ENCODE measurements around the gene SERPINA1. TPM values are rescaled to one million over a fixed set of nuclear protein-coding genes. Genes with fewer than 3 reads are reported as not detected.
A peak's percentile ranks its signal among the peaks of the same experiment; 100 is the strongest.

SERPINA1 gene
- total RNA-seq, 3 donors from 2014 or later (not counting 1 experiment from before 2014, with no cell fraction given): 12.7 to 65.3 (median 48.3) TPM

DNA sequence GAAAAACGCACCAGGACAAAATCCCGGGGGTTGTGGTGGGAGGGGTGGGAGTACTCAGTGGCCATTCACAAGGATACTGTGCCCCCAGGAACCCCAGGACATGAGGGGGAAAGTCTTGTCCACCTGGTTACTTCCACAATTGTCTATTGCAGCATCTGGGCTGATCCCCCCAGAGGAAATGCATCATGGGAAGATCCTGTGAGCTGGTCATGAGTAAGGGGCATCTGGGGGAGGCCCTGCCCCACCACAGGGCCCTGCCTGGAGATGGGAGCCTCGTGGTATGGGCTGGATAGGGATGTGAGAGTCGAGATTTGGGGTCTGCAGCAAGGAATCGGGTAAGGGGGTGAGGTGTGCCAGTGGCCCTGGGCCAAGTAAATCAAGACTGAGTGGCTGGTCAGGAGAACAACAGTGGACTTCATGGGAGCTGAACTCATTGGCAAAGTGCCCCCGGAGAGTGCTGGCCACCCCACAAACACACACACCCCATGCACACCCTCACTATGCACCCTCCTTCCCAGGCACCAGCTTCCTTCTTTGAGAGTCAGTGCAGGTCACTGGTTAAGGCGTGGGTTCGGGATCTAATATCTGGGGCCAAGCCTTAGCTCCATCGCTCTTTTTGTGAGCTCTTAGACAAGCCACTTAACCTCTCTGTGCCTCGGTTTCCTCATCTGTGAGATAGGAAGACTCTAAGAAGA is 3.0 kb upstream of the SERPINA1 start:
- ATAC-seq (no peak), DNase-seq (no peak)
- peaks cover 12 to 15% of the 10 kb centered on the region in 2 donors for H3K4me1 Mint-ChIP-seq
- TF ChIP-seq CTCF (IDR thresholded peaks at IDR 0.05): no peak
- peak overlapping the region; percentile 6 for H3K27ac ChIP-seq (ENCODE audit: low read length)
- peaks cover 5 to 19% of the 10 kb centered on the region in 2 donors for H3K27me3 Mint-ChIP-seq (ENCODE audit: low read depth in 2 of 2)
- H3K36me3 Mint-ChIP-seq: no peaks in the 10 kb centered on the region
- H3K27me3 ChIP-seq (ENCODE audit: control insufficient read depth, insufficient read depth, low read length): no peaks in the 10 kb centered on the region
- H3K4me3 Mint-ChIP-seq: no peak overlapping the region
- no peaks in the 10 kb centered on the region for H3K36me3 ChIP-seq (ENCODE audit: control insufficient read depth, insufficient read depth, low read length)
- H3K9me3 ChIP-seq (ENCODE audit: control insufficient read depth, insufficient read depth, low read length): no peaks in the 10 kb centered on the region
- peaks cover 47% of the 10 kb centered on the region for H3K4me1 ChIP-seq (ENCODE audit: control insufficient read depth, insufficient read depth, low read length)
- no peak overlapping the region for H3K4me3 ChIP-seq (ENCODE audit: low read length)
- intact Hi-C loops (cut with micrococcal nuclease): no loop called here
- no peaks in the 10 kb centered on the region for H3K9me3 Mint-ChIP-seq
- H3K27ac Mint-ChIP-seq: peak overlapping the region in 1 of 2 donors; percentile 15
- 87% methylated on average over 9 of the region's 10 CpGs for WGBS (ENCODE audit: insufficient coverage)

DNA sequence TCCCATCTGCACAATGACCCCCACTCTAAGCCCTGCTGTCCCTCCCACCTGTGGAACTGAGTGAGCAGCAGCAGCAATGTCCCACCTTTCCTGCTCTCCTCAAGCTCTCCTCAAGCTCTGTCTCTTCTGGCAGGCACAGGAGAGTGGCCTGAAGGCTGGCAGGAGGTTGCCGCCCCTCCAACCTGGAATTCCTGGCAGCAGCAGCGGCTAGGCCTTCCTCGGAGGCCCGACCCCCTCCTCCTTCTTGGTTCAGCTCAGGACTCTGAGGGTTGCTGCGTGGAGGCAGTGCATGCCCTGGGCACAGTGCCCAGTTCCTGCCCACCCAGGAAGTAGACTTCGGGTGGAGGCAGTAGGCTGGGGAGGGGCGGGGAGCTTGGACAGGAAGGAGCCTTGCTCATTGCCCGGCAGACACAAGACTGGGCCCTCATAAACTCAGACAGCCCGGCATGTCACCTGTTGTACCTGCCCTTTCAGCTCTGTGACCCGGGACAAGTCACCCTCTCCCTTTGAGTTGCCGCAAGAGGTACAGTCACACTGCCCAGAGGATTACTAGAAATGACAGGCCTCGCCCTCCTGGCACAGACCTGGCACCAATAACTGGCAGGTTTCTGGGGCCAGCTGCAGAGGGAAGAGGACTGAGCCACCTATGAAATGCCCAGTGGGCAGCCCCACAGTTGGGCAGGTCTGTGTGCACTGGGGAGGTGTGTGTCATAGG is 2.1 kb upstream of the SERPINA1 start:
- no peak overlapping the region for H3K4me3 Mint-ChIP-seq
- ATAC-seq (peak in 1 of 3 donors; percentile 50), DNase-seq (no peak)
- no peaks in the 10 kb centered on the region for H3K36me3 Mint-ChIP-seq
- no peak overlapping the region for H3K27ac ChIP-seq (ENCODE audit: low read length)
- H3K4me1 Mint-ChIP-seq: peaks cover 10 to 15% of the 10 kb centered on the region in 2 donors
- peaks cover 47% of the 10 kb centered on the region for H3K4me1 ChIP-seq (ENCODE audit: control insufficient read depth, insufficient read depth, low read length)
- no peaks in the 10 kb centered on the region for H3K36me3 ChIP-seq (ENCODE audit: control insufficient read depth, insufficient read depth, low read length)
- TF ChIP-seq CTCF (IDR thresholded peaks at IDR 0.05): no peak
- no peaks in the 10 kb centered on the region for H3K9me3 ChIP-seq (ENCODE audit: control insufficient read depth, insufficient read depth, low read length)
- intact Hi-C loops (cut with micrococcal nuclease): no loop called here
- no peaks in the 10 kb centered on the region for H3K27me3 ChIP-seq (ENCODE audit: control insufficient read depth, insufficient read depth, low read length)
- 46% methylated on average over 12 of the region's 12 CpGs for WGBS (ENCODE audit: insufficient coverage)
- H3K4me3 ChIP-seq (ENCODE audit: low read length): no peak overlapping the region
- peaks cover 5 to 10% of the 10 kb centered on the region in 2 donors for H3K27me3 Mint-ChIP-seq (ENCODE audit: low read depth in 2 of 2)
- no peak overlapping the region for H3K27ac Mint-ChIP-seq
- no peaks in the 10 kb centered on the region for H3K9me3 Mint-ChIP-seq

DNA sequence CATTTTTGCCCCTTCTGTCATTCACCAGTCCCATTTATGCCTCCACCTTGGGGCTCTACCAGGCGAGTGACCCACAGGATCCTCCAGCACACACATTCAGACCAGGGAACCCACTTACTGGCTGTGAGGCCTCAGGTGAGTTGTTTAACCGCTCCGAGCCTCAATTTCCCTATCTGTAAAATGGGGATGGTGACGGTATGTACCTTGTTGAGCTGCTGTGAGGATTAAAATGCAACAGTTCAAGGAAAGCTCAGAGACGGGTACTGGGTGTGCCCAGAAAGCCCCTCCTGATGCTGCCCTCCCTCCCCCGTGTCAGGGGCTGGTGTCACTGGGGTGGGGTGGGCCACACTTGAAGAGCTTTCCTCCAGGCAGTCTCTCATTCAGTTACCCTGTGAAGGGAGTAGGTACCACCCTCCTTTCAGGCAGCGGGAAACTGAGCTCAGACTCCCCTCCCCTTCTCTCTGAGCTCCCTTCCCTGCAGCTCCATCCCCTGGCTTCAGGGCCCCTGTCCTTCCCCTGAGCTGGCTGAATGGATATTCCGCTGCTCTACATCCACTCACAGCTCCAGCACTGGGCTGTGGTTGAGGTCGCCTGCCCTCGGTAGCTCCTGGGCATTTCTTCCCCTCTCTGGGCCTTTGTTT is 1.4 kb upstream of the SERPINA1 start:
- H3K27me3 Mint-ChIP-seq (ENCODE audit: low read depth in 2 of 2): peaks cover 2 to 4% of the 10 kb centered on the region in 2 donors
- ATAC-seq (no peak), DNase-seq (no peak)
- no peak overlapping the region for H3K27ac Mint-ChIP-seq
- no peaks in the 10 kb centered on the region for H3K36me3 ChIP-seq (ENCODE audit: control insufficient read depth, insufficient read depth, low read length)
- H3K27me3 ChIP-seq (ENCODE audit: control insufficient read depth, insufficient read depth, low read length): no peaks in the 10 kb centered on the region
- H3K4me3 Mint-ChIP-seq: no peak overlapping the region
- WGBS (ENCODE audit: insufficient coverage): 66% methylated on average over 10 of the region's 10 CpGs
- no peaks in the 10 kb centered on the region for H3K36me3 Mint-ChIP-seq
- TF ChIP-seq CTCF (IDR thresholded peaks at IDR 0.05): no peak
- H3K4me3 ChIP-seq (ENCODE audit: low read length): no peak overlapping the region
- peaks cover 4 to 11% of the 10 kb centered on the region in 2 donors for H3K4me1 Mint-ChIP-seq
- intact Hi-C loops (cut with micrococcal nuclease): no loop called here
- H3K27ac ChIP-seq (ENCODE audit: low read length): no peak overlapping the region
- H3K9me3 ChIP-seq (ENCODE audit: control insufficient read depth, insufficient read depth, low read length): no peaks in the 10 kb centered on the region
- no peaks in the 10 kb centered on the region for H3K9me3 Mint-ChIP-seq
- peaks cover 46% of the 10 kb centered on the region for H3K4me1 ChIP-seq (ENCODE audit: control insufficient read depth, insufficient read depth, low read length)

Data from natural killer cell (primary cell).